GM18517 (cell line): Measurements from ENCODE around the gene CLCNKB.
"Not testable (repeated sequence)": the region's sequence is repeated elsewhere in the genome, so short reads cannot be mapped to it uniquely, and the experiment has no call there.

Source experiments
- ATAC-seq: cut with Tn5 transposase; IDR thresholded peaks from one replicate; pipeline ENCODE4 v1.9.1; 2021; ENCODE audit warnings: mild to moderate bottlenecking, moderate library complexity; ENCODE audit not compliant: unreplicated experiment

CLCNKB gene

DNA sequence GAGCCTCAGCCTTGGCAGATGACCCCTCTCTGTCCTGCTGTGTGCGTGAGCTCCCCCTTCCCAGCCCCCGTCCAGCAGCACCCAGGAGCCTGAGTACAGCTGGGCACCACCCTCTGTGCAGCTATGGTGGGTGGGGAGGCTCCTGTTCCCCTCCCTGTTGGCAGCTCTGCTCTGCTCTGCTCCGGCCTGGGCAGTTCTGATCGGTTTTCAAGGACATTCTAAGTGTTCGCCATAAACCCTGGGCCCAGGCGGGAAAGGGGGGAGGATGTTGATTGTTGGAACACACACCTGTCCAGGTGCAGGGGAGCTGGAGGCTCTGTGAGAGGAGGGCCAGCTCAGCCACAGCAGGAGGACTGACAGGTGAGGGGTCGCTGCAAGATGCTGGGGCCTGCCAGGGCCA is at the start of gene CLCNKB:
Gene CLCNKB (plus strand): TSS at position 262 of the 400 bp plus-strand sequence. CDS start 711 bp downstream, outside the sequence.
- no peak for ATAC-seq

DNA sequence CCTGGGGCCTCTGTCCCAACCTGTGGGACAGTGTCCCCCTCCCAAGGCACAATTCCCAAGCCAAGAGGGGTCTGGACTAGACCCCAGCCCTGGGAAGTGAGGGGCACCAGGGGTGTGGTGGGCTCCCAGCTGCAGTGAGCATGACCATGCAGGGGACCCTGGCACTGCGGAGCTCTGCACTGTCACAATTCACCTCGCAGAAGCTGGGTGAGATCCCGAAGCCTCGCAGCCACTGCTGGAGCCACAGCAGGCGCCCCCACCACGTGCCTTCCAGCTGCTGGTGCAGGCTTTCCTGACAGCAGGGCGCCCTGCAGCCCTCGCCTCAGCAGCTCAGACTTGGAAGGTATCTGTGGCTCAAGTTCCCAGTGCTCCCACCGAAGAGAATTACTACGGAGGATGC is 49.5 kb upstream of the CLCNKB start:
- ATAC-seq = no peak

GRCh38 chr1:15994590-15995351 is 48.8 kb upstream of the CLCNKB start:
- no peak for ATAC-seq

- ATAC-seq = no peak
Measured at GRCh38 chr1:15997076-15997585, 46.5 kb upstream of the CLCNKB start.

DNA sequence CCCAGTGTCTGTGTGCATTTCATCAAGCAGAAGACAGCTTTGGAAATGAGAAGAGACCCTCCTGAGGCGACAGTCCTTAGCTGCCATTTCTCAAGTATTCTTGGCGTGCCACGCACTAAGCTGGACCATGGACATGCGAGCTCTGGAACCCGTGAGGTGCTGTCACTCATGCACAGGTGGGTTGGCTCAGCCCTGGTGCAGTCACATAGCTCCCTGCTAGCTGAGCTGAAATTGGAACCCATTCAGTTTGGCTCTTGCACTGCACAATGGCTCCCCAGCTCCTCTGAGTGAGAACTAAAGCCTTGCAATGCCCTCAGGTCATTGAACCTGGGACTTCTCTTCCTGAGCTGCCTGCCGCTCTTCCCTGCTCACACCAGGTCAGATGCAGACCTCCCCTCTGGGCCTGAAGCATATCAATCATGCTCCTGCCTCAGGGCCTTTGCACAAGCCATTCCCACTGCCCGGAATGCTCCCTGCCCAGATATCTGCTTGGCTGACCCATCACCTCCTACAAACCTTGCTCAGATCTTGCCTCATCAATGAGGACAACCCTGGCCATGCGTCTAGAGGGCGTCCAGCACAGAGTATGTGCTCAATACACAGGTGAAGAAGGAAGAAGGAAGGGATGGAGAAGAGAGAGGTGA is 45.8 kb upstream of the CLCNKB start:
- ATAC-seq = no peak

GRCh38 chr1:15998929-15999328 is 44.7 kb upstream of the CLCNKB start:
- no peak for ATAC-seq

DNA sequence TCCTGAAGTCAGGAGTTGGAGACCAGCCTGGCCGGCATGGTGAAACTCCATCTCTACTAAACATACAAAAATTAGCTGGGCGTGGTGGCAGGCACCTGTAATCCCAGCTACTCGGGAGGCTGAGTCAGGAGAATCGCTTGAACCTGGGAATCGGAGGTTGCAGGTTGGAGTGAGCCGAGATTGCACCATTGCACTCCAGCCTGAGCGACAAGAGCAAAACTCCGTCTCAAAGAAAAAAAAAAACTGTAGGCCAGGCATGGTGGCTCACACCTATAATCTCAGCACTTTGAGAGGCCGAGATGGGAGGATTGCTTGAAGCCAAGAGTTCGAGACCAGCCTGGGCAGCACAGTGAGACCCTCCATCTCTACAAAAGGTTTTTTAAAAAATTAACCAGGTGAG is 42.3 kb upstream of the CLCNKB start:
- ATAC-seq = not testable (repeated sequence)

DNA sequence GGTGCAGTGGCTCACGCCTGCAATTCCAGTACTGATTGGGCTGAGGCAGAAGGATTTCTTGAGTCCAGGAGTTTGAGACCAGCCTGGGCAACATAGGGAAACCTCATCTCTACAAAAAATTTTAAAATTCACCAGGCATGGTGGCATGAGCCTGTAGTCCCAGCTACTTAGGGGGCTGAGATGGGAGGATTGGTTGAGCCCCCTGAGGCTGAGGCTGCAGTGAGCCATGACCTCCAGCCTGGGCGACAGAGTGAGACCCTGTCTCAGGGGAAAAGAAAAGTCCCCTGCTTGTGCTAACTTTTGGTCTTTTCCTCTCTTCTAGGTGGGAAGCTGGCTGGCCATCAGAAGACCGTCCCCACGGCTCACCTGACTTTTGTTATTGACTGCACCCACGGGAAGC is 38.0 kb upstream of the CLCNKB start:
- ATAC-seq = no peak

DNA sequence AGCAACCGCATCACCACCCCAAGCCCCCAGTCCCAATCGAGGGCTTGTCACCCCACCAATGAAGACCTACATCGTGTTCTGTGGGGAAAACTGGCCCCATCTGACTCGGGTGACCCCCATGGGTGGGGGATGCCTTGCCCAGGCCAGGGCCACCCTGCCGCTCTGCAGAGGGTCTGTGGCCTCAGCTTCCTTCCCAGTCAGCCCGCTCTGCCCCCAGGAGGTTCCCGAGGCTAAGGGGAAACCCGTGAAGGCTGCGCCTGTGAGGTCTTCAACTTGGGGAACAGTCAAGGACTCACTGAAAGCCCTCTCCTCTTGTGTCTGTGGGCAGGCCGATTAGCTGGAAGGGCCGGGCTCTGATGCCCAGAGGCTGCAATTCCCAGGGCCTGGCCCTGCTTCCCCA is 37.6 kb upstream of the CLCNKB start:
- ATAC-seq = no peak

GRCh38 chr1:16006552-16007485 is 36.8 kb upstream of the CLCNKB start:
- ATAC-seq = no peak

DNA sequence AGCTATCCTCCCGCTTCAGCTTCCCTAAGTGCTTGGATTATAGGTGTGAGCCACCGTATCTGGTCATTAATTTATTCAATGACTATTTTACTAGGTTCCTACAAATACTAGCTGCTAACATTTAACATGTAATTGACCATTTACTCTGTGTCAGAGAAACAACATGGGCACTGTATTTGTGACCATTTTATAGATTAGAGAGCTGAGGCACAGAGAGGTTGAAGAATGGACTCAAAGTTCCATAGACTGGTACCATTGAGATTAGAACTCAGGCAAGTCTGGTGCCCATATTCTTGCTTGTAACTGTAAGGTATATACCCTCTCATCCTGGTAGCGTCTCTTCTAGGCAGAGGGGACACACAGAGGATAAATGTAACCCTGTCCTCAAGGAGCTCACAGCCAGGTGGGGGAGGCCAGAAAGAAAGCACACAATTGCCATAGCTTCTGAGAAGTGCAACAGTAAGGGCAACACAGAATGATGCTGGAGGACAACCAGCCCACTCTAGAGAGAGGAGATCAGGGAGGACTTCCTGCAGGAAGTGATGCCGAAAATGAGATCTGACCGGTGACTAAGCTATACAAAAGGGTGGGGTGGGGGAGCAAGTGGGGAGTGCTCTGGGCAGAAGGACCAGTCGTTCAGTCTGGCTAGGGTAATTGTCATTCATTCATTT is 35.8 kb upstream of the CLCNKB start:
- ATAC-seq = no peak

- ATAC-seq = no peak
Measured at GRCh38 chr1:16009030-16009460, 34.5 kb upstream of the CLCNKB start.

DNA sequence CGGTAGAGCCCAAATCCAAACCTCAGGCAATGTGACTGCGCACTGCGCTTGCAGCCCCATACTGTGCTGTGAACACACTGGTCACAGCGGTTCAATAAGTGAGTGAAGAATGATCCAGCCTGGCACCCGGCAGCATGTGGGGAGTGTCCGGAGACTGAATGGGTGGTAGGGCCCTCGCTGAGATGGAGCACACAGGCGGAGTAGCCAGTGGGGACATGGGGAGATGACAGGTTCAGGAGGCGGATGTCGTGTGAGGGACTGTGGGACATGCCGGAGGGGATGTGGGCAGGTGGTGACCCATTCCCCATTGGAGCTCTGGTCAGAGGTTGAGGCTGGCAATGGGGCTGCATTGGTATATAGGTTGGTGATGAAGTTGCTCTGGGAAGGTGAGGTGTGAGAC is 33.9 kb upstream of the CLCNKB start:
- no peak for ATAC-seq

DNA sequence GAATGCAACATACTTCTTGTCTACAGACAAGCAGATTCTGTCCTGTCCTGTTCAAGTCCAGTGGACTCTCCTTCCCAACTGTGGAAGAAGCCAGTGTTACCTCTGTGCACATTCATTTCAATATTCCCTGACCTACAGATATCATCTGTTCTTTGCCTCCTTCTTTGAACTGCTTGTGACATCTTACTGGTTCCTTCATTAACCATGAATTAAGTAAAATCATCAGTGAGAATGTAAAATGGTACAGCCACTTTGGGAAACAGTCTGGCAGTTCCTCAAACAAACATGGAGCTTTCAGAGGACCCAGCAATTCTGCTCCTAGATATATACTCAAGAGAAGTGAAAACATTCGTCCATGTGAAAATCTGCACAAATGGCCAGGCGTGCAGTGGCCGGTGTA is 32.7 kb upstream of the CLCNKB start:
- ATAC-seq = no peak

- ATAC-seq = no peak
Measured at GRCh38 chr1:16011936-16012589, 31.5 kb upstream of the CLCNKB start.

- no peak for ATAC-seq
Measured at GRCh38 chr1:16012590-16013219, 30.9 kb upstream of the CLCNKB start.

GRCh38 chr1:16013220-16013907 is 30.2 kb upstream of the CLCNKB start:
- ATAC-seq = no peak

DNA sequence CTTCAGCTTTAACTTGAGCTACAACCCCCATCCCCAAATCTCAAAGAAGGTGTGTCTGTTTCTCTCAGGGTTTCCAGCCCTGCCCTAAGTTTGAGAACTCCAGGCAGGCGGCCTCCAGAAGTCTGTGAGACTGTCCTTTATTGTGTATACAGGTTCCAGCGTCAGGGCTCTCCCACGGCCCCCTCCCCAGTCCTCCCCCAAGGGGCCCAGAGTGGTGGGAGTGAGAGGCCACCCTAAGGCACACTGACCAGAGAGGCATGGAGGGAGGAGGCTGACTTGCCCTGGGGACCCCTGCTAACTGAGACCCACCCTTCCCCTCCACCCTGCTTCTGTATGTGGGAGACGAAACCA is 29.7 kb upstream of the CLCNKB start:
- ATAC-seq = no peak
